PC-3 (cell line): Measurements from ENCODE around the gene SCAP. TPM values are rescaled to one million over a fixed set of nuclear protein-coding genes. Genes with fewer than 3 reads are reported as not detected.
A peak's percentile ranks its signal among the peaks of the same experiment; 100 is the strongest.

Experiments
- ATAC-seq: fragments of 200-7000 bp; cut with Tn5 transposase; 2 replicates; pipeline ENCODE4 v1.9.1; 2020; ENCODE audit warnings: mild to moderate bottlenecking, moderate library complexity
- Bru-seq: library from RNA; stranded (reverse); fragments of 400-500 nt; gene quantifications from one replicate; lab custom pipeline; 2021; lab: Mats Ljungman, UMichigan
- BruChase-seq, 2 experiments: library from RNA; stranded (reverse); fragments of 400-500 nt; gene quantifications; one replicate each; lab custom pipeline; 2021; lab: Mats Ljungman, UMichigan
- BruUV-seq: library from RNA; stranded (reverse); fragments of 400-500 nt; replicated peaks from 2 replicates; lab custom pipeline; 2021; lab: Mats Ljungman, UMichigan
- CTCF ChIA-PET: fragments of 300-600 bp; sonication (Branson Sonifier 250); formaldehyde crosslinking; loops from one replicate; lab custom pipeline; 2022; ENCODE audit warnings: antibody characterized with exemption; lab: Charles Lee
- POLR2A ChIA-PET: fragments of 300-600 bp; sonication (Branson Sonifier 250); formaldehyde crosslinking; loops from one replicate; lab custom pipeline; 2022; ENCODE audit warnings: antibody characterized with exemption; ENCODE audit not compliant: unreplicated experiment; lab: Charles Lee
- DNase-seq: peaks from one replicate; pipeline ENCODE4 v3.0.0-alpha.2; 2015
- H2AFZ ChIP-seq: fragments of 300-600 bp; sonication (generic); 2 replicates; pipeline ENCODE4 v1.6.0; 2016; ENCODE audit warnings: antibody characterized with exemption, low read length
- H3F3A ChIP-seq: fragments of 300-600 bp; sonication (generic); one replicate; pipeline ENCODE4 v1.6.0; 2017; ENCODE audit warnings: antibody characterized with exemption, low read length, control low read depth, mild to moderate bottlenecking; ENCODE audit not compliant: unreplicated experiment
- H3K27ac ChIP-seq: fragments of 300-600 bp; sonication (generic); 2 replicates; pipeline ENCODE4 v1.5.1; 2016; ENCODE audit warnings: mild to moderate bottlenecking, low read length
- H3K27me3 ChIP-seq: fragments of 300-600 bp; sonication (generic); 2 replicates; pipeline ENCODE4 v1.6.1; 2016; ENCODE audit warnings: low read length, mixed read lengths
- H3K36me3 ChIP-seq: fragments of 300-600 bp; sonication (generic); 2 replicates; pipeline ENCODE4 v1.6.1; 2016; ENCODE audit warnings: low read depth, mixed run types, low read length, mixed read lengths
- H3K4me1 ChIP-seq: fragments of 300-600 bp; sonication (generic); 2 replicates; pipeline ENCODE4 v1.5.1; 2016; ENCODE audit warnings: low read length; ENCODE audit not compliant: insufficient read depth
- H3K4me2 ChIP-seq: fragments of 300-600 bp; sonication (generic); 2 replicates; pipeline ENCODE4 v1.6.0; 2016; ENCODE audit warnings: low read length
- H3K4me3 ChIP-seq: fragments of 300-600 bp; sonication (generic); 2 replicates; pipeline ENCODE4 v1.5.1; 2016; ENCODE audit warnings: mild to moderate bottlenecking, low read length, mixed read lengths
- H3K79me2 ChIP-seq: fragments of 300-600 bp; sonication (generic); 2 replicates; pipeline ENCODE4 v1.6.1; 2017; ENCODE audit warnings: low read length, mixed read lengths
- H3K9ac ChIP-seq: fragments of 300-600 bp; sonication (generic); 2 replicates; pipeline ENCODE4 v1.6.0; 2016; ENCODE audit warnings: mild to moderate bottlenecking, low read length
- H3K9me2 ChIP-seq: fragments of 300-600 bp; sonication (generic); replicated peaks from 2 replicates; pipeline ENCODE4 v1.6.1; 2016; ENCODE audit warnings: mixed run types, low read length, mixed read lengths
- H3K9me3 ChIP-seq: fragments of 300-600 bp; sonication (generic); 2 replicates; pipeline ENCODE4 v1.6.1; 2016; ENCODE audit warnings: low read length, mixed read lengths
- H4K20me1 ChIP-seq: fragments of 300-600 bp; sonication (generic); 2 replicates; pipeline ENCODE4 v1.6.1; 2016; ENCODE audit warnings: low read length, mixed read lengths
- EZH2 ChIP-seq: fragments of 300-600 bp; sonication (generic); IDR thresholded peaks from one replicate; pipeline ENCODE4 v1.6.1; 2017; ENCODE audit warnings: antibody characterized with exemption, mild to moderate bottlenecking, low read length; ENCODE audit not compliant: unreplicated experiment
- EZH2phosphoT487 ChIP-seq: fragments of 300-600 bp; sonication (generic); IDR thresholded peaks from 2 replicates; pipeline ENCODE4 v1.6.1; 2018; ENCODE audit warnings: mild to moderate bottlenecking, antibody characterized with exemption, low read length, borderline replicate concordance
- intact Hi-C: fragments of 100-400 bp; cut with micrococcal nuclease; formaldehyde crosslinking; loops from 2 replicates; pipeline ENCODE4 v1.9.0; 2023
- long read RNA-seq: library from polyadenylated mRNA; unstranded; transcript quantifications from one replicate; pipeline ENCODE4 v2.0.0, GENCODE V29; 2021; ENCODE audit not compliant: unreplicated experiment
- total RNA-seq: library from RNA; depleted of rRNA; stranded (reverse); fragments of >200 nt; gene quantifications from 2 replicates; pipeline ENCODE4 v1.2.3, GENCODE V29; 2014; rRNA removed
- TF ChIP-seq, protein P1 (sequence below): fragments of 300-600 bp; sonication (generic); conservative IDR thresholded peaks from 2 replicates; pipeline ENCODE4 v1.5.1; 2017; ENCODE audit warnings: antibody characterized with exemption, low read depth, mild to moderate bottlenecking, low read length

The SCAP gene
- 84.7 and 95.6 TPM in 2 replicates for total RNA-seq
- percentile 77 among the genes with signal in this experiment for Bru-seq, nascent RNA
- BruChase-seq, experiment 1, labeled RNA remaining after a 6-hour chase: percentile 81 among the genes with signal in this experiment
- BruChase-seq, experiment 2, labeled RNA remaining after a 2-hour chase: percentile 78 among the genes with signal in this experiment
- long read RNA-seq, full-length matches to known transcripts: 14 of 374 reads
- long read RNA-seq, partial matches to known transcripts: 243 of 374 reads
- long read RNA-seq, other reads (novel, unspliced or antisense): 117 of 374 reads

DNA sequence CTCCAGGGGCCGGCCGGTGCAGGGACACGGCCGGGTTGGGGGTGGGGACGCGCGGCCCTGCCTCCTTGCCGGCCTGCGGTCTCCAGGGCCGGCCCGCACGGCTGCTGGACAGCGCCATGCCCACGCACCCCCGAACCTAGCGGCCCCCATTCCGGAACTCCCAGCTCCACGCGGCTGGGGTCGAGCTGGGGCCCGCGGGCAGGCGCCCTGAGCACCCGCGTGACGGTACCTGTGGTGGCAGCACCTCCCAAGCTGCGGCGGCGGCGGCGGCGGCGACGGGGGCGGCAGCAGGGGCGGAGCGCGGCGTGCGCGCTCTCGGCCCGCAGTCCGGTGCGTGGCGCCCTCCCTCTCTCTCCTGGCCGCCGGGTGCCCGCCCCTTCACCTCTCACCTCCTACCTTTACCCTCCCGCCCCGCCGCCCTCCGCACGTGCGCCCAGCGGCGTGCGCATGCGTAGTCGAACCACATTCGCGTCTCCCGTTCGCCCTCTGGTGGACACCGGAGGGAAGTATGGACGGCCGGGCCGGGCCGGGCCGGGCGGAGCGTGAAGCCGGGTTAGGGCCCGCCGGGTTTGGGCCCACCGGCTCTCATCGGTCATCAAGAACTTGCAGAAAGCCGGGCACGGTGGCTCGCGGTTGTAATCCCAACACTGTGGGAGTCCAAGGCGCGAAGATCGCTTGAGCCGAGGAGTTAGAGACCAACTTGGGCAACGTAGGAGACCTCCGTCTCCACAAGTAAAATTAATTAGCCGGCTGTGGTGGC is at the start of gene SCAP:
Gene SCAP, minus strand, starts transcription at position 372 of the 760 bp plus-strand sequence. CDS start 32,948 bp downstream, outside the sequence.
- no TSS peak for BruUV-seq

DNA sequence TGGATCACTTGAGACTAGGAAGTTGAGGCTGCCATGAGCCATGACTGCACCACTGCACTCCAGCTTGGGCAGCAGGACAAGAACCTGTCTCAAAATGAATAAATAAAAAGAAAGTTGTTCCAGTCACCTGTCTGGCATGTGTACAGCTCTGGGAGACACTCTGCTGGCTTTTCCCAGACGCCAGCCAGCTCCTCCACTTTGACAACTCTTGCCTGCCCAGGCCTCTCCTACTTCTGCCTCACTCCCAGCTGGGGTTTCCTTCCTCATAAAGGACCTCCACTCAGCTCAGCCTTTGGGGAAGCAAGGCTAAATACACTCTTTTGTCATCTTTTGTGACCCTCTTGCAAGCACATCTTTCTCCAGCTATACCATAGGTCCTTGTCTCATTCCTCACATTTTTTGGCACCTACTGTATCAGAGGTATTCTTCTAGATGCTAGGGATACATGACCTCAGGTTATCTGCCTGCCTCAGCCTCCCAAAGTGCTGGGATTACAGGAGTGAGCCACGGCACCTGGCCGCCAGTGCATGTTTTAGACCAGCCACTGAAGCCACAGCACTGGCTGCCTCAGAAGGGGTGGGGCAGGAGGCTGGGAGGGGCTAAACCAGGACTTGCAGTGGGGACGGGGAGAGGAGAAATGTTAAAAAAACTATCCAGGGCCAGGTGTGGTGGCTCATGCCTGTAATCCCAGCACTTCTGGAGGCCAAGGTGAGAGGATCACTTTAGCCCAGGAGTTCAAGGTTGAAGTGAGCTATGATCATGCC is 47.8 kb upstream of the SCAP start:
- Histone ChIP-seq H3K36me3 (no peaks in the 10 kb centered on the region), H3F3A (peaks cover 4% of the 10 kb centered on the region), H3K27ac (no peak overlapping the region), H3K27me3 (no peaks in the 10 kb centered on the region), H3K9me3 (no peaks in the 10 kb centered on the region), H3K79me2 (no peaks in the 10 kb centered on the region), H3K4me3 (no peak overlapping the region), H3K4me1 (no peaks in the 10 kb centered on the region), H2AFZ (no peak overlapping the region), H3K4me2 (no peak overlapping the region), H3K9me2 (no peaks in the 10 kb centered on the region), H3K9ac (no peak overlapping the region), H4K20me1 (no peaks in the 10 kb centered on the region)
- no TSS peak for BruUV-seq
- no peak for ATAC-seq
- POLR2A ChIA-PET: no interaction called here
- intact Hi-C loops: loop anchor here (2.0 kb wide), 1 partner anchor 137 kb away; no protein-coding TSS in a partner anchor
- CTCF ChIA-PET: interaction anchor here (0.6 kb wide), 1 partner anchor 271 kb away, joined by 7 read pairs; no protein-coding TSS in a partner anchor
- no peak for TF ChIP-seq EZH2
- TF ChIP-seq, protein P1, sequence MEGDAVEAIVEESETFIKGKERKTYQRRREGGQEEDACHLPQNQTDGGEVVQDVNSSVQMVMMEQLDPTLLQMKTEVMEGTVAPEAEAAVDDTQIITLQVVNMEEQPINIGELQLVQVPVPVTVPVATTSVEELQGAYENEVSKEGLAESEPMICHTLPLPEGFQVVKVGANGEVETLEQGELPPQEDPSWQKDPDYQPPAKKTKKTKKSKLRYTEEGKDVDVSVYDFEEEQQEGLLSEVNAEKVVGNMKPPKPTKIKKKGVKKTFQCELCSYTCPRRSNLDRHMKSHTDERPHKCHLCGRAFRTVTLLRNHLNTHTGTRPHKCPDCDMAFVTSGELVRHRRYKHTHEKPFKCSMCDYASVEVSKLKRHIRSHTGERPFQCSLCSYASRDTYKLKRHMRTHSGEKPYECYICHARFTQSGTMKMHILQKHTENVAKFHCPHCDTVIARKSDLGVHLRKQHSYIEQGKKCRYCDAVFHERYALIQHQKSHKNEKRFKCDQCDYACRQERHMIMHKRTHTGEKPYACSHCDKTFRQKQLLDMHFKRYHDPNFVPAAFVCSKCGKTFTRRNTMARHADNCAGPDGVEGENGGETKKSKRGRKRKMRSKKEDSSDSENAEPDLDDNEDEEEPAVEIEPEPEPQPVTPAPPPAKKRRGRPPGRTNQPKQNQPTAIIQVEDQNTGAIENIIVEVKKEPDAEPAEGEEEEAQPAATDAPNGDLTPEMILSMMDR: no peak
- DNase-seq: no peak

More for the DNA sequence above, at the start of gene SCAP:
- H3K4me1 ChIP-seq: peaks cover 8% of the 10 kb centered on the region
- H3K36me3 ChIP-seq: no peaks in the 10 kb centered on the region
- H4K20me1 ChIP-seq: peaks cover 9% of the 10 kb centered on the region; the same call in 1 of the 2 replicates
- no peak for TF ChIP-seq EZH2phosphoT487
- TF ChIP-seq, protein P1: peak; percentile 82
- TF ChIP-seq EZH2: no peak
- ATAC-seq (peak; percentile 83), DNase-seq (peak; percentile 91)
- no peaks in the 10 kb centered on the region for H3K9me3 ChIP-seq
- peak within 1 kb of the TSS; percentile 96 for H2AFZ ChIP-seq
- H3K79me2 ChIP-seq: peaks cover 45% of the 10 kb centered on the region
- peak within 1 kb of the TSS; percentile 78 for H3K9ac ChIP-seq
- peak within 1 kb of the TSS; percentile 46 for H3K27ac ChIP-seq
- no peaks in the 10 kb centered on the region for H3K27me3 ChIP-seq
- POLR2A ChIA-PET: interaction anchor here (0.6 kb wide), 2 partner anchors 340 to 762 kb away, joined by 3 to 20 read pairs; no protein-coding TSS in a partner anchor
- no peaks in the 10 kb centered on the region for H3F3A ChIP-seq
- intact Hi-C loops: loop anchor here (1.0 to 2.0 kb wide), 2 partner anchors 33 to 54 kb away; no protein-coding TSS in a partner anchor
- peak within 1 kb of the TSS; percentile 88 for H3K4me3 ChIP-seq
- CTCF ChIA-PET: interaction anchor here (0.8 to 1.1 kb wide), 3 partner anchors 36 to 55 kb away, joined by 3 to 4 read pairs (median 4); no protein-coding TSS in a partner anchor
- H3K4me2 ChIP-seq: peak within 1 kb of the TSS; percentile 93
- H3K9me2 ChIP-seq: no peaks in the 10 kb centered on the region
